GM21528 (cell line): ENCODE results near the gene HOXB1.
"Not testable (repeated sequence)": the region's sequence is repeated elsewhere in the genome, so short reads cannot be mapped to it uniquely, and the experiment has no call there.

ENCODE experiments used
- ATAC-seq: cut with Tn5 transposase; IDR thresholded peaks from one replicate; pipeline ENCODE4 v1.9.1; 2021; ENCODE audit warnings: mild to moderate bottlenecking, moderate library complexity; ENCODE audit not compliant: unreplicated experiment, low FRiP score

HOXB1 gene

DNA sequence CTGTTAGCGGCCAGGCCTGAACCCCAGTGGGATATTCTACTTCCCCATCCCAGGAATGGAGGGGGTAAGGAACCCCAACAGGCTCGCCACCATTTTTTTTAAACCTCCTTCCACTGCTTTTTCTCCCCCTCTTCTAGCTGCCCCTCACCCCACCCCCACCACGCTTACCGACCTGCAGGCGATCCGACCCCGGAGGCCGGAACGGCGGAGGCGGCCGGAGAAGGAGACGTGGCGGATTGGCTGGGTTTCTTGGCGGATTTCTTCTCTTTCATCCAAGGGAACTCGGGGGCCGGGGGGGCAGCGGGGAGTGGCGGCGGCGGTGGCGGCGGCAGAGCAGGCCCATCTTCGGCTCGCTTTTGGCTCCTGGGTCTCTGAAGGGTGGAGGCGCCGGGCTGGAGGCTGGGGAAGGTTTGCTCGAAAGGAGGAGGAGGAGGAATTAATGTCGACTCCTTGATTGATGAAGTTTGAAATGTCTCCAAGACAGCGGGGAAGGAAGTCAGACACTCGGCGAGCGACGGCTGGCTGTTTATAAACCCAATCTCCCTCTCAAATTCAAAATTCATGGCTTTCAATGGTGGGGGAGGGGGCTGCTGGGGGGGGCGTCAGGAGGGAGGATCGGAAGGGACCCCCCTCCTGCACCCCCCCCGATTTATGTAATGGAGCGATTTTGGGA, 13.7 kb upstream of the HOXB1 start:
- ATAC-seq, result no peak

DNA sequence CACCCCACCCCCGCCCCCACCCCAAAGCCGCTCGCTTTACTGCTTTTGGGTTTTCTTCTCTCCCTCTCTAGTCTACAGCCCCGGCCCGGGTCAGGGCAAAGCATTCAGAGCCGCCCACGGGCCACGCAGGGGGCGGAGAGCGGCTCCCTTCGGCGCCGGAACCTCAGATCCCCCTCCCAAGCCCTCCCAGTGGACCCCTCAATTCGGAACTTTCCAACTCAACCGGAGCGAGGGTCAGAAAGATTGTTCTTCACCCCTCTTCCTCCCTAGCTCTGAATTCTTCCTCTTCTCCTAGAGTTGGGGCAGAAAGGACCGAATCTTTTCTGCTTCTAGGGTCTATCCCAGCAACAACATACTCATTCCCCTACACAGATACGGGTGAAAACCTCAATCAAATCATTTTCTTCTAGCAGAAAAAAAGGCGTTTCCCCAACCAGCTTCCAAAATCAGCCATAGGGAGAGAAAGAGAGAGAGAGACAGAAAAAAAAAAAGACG, 13.1 kb upstream of the HOXB1 start:
- ATAC-seq, result no peak

DNA sequence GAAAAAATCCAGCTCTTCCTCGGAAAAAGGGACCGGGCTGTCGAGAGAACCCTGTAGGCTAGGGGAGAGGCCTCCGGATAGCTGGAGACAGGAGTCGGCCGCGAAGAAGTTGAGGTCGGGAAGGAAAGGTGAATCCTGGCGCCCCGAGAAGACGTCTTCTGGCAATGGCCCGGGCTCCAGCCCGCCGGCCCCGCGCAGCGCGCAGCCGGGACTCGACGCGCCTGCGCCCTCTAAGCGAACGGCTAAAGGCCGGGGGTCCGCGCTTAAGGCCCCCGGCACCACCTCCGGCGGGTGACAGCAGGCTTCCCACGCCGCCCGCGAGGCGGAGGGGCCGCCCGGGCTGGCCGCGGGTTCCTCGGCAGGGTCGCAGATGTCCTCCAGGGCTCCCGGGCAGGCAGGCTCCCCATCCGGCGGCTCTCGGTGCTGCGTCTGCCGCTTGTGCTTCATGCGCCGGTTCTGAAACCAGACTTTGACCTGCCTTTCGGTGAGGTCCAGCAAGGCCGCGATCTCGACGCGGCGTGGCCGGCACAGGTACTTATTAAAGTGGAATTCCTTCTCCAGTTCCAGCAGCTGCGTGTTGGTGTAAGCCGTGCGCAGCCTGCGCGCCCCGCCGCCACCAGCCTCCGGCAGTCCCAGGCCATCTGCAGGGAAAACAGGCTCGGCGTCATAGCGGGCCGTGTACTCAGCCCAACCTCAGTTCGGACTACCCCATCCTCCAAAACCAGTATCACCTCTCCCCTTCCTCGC, 12.5 kb upstream of the HOXB1 start:
- ATAC-seq, result peak; percentile 61

DNA sequence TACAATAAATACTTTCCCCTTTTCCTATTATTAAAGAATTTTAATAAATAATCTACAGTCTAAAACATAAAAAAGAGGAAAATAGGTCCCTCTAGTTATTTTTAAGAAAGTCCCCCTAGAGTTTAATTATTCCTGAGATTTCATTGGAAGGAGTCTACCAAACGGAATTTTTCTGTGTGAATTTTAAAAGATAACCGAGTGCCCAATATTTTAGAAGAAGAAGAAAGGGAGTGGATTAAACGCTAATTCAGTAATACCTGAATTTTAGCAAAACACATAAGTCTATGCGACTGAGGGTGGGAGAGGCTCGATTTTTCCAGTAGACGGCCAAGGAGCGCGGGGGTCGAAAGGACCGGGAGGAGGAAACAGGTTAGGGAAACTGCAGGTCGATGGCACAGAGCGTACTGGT, 11.9 kb upstream of the HOXB1 start:
- no peak for ATAC-seq

DNA sequence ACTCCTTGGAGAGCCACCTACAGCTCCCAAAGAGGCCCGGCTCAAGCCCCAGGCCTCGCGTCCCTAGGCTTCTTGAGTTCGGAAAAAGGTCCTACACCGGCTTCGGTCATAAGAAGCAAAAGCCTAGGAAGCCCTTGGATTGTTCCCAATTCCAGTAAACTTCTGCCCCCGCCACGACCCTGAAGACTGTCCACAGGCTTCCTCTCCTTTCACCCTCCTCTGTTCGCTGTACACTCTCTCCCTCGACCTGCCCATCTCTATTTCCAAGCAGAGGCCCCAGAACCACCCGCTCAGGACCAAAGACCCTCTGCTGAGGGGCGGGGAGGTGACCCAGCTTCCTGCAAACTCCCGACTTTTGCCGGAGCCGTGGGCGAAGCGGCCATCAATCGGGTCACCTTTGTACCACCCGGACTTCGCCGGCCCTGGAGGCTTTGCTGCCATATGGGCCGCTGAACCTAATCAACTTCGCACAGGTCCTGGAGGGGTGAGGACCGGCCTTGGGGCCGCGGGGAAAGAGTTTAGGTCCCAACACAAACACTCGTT, 11.4 kb upstream of the HOXB1 start:
- no peak for ATAC-seq

DNA sequence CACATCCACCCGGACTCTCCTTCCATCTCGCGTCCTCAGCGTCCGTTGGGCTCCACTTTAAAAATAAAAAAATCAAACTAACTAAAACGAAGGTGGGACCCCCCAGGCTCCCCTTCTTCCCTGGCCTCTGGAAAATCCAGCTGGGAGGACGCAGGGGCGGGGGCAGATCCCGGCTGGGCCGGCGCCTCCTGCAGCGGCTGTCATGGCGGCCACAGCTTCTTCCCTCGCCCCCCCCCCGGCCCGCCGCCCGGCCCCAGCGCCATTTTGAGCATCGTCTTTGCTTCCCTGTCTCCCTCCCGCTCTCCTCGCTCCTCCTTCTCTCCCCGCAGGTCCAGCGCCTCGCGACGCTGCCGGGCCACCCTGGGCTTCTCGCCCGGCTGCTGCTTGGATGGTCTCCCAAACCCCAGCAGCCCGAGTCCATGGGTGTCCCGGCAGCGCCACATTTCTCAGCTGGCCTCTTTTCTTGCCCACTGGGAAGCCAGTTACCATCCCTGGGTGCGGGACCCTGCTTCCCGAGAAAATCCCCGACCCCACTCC, 10.8 kb upstream of the HOXB1 start:
- no peak for ATAC-seq

DNA sequence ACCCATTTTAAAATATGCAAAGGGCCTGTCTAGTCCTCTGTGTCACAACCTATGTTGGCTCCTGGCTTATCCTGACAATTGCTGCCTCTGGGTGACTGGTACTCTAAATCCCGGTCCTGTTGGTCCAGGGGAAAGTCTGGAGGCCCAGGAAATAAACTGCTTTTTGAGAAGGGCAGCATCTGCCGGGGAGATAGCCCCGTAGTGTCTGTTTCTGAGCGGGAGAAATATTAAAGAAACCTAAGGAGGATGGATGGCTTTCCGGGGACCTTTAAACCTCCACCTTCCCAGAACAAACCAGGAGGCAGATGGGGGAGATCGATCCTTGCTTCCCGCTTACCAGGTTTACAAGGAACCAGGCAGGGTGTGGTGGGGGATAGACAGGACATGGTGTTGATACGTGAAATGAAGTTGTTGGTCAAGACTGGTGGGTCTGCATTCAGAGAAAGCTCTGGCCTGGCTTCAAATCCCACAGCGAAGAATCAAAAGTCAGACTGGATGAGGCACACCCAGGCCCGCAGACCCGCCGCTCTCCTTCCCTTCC, 10.3 kb upstream of the HOXB1 start:
- ATAC-seq, result no peak

DNA sequence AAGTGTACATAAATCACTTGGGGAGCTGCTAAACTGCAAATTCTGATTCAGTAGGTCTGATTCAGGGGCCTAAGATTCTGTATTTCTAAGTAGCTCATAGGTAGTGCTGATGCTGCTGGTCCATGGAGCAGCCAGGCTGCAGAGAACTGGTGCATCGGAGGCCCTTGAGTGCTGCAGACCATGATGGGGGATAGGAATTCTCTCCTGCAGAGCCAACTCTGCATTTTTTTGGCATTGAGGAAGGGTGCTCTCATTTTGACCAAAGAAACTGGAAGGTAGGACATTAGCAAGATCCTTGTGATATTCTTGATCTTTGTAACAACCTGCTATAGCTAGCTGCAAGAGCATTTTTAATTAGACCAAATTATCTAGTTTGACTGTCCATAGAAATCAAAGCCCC, 9.4 kb upstream of the HOXB1 start:
- no peak for ATAC-seq

DNA sequence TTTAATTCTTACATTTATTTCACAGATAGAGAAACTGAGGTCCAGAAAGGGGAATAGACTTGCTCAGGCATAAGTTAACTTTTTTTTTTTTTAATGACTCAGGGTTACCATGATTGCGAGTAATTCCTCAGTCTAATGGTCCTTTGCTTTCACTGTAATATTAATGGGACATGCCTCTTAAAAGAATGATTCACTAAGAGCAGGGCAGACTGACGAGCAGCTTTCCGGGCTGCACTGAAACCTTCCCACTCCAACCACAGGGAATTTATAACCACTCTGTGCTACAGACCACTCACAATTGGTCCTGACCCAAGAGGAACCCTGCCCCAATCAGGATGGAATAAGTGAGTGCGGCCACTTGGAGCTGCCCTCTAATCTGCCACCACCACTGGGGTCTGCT, 8.4 kb upstream of the HOXB1 start:
- no peak for ATAC-seq

DNA sequence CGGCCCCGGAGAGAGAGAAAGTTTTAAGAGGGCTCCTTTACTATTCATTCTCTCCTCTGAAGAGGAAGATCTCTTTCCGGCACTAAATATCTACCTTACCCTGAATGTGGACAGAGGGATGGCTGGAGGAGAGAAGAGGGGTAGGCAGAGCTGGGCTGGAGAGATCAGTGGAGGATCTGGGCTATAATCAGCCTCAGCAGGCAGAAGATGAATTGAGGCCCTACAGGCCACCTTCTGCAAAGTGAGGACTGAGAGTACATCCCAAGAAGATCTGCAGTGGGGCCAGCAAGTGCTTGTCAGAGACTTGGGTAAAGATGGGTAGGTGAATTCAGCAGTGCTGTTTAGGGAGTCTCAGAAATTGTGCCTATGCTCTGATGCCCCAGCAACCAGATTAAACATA, 6.5 kb upstream of the HOXB1 start:
- no peak for ATAC-seq

DNA sequence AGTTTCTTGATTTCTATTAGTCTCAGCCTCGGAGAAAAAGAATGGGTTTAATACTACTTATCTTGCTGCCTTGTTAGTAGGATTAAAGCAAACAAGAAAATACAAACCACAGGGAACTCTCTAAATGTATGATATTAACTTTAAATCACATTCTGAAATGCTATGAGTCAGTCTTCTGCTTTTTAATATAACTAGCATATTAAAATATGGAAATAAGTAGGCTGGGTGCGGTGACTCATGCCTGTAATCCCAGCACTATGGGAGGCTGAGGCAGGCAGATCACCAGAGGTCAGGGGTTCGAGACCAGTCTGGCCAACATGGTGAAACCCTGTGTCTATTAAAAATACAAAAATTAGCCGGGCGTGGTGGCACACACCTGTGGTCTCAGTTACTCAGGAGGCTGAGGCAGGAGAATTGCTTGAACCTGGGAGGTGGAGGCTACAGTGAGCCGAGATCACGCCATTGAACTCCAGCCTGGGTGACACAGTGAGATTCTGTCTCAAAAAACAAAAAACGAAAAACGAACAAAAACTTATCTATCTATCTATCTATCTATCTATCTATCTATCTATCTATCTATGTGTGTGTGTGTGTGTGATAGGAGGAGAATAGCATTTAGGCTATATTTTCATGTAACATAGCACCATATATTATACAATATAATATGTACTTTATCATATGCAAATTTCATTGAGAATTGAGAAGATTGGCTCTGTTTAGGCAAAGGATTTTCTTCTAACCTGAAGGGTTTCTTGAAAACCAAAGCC, 5.2 kb upstream of the HOXB1 start:
- not testable (repeated sequence) for ATAC-seq

DNA sequence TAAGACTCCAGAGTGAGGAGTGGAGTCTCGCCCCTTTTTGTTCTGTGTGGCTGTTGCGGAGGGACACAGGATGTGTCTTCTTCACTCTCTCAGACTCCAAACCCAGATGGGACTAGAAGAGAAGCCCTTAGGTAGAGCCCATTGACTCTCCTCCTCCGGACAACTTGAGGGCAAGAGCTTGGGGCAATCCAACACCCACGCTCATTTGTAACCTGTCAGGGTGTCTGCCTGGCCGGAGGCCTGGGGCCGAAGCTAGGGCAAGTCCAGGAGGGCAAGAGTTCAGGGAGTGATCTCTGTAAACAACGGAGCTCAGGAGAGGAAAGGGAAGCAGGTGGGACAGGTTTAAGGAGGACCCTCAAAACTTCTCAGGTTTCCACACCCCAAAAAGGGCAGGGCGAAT, 1.4 kb upstream of the HOXB1 start:
- no peak for ATAC-seq

DNA sequence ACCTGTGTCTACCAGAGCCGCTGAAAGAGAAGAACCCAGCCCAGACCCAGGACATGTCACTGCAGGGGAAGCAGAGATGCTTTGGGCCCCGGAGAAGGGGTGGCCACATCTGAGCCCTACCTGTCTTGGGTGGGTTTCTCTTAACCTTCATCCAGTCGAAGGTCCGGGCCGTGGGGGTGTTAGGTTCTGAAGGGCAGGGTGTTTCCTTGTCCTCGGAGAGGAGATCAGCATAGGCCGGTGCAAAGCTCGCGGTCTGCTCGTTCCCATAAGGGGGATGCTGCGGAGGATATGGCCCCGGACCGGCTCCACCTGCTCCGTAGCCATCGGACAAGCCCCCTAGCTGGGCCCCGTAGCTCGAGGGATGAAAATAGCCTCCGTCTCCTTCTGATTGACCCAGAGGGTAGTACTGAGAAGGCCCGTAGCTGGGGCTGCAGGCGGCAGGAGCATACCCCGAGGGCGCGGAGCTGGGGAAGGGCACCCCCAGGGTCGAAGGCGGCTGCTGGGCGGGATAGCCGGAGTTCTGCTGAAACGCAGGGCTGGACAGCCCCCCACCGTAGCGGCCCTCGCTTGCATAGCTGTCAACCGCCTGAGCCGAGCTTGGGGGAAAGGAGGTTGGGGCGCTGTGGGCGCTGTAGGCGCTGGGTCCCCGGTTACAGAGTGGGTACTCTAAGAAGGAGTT, 464 bp downstream of the HOXB1 start:
- ATAC-seq, result no peak

DNA sequence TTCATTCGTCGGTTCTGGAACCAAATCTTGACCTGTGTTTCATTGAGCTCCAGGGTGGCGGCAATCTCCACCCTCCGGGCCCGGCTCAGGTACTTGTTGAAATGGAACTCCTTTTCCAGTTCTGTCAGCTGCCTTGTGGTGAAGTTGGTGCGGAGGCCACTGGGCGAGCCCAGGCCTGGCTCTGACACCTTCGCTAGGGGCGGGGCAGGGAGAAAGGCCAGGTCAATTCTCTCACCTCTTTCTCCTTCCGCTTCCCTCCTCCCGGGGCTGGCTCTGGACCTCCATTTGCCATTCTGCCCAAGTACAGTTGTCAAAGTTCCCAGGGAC, 1.2 kb downstream of the HOXB1 start:
- no peak for ATAC-seq

DNA sequence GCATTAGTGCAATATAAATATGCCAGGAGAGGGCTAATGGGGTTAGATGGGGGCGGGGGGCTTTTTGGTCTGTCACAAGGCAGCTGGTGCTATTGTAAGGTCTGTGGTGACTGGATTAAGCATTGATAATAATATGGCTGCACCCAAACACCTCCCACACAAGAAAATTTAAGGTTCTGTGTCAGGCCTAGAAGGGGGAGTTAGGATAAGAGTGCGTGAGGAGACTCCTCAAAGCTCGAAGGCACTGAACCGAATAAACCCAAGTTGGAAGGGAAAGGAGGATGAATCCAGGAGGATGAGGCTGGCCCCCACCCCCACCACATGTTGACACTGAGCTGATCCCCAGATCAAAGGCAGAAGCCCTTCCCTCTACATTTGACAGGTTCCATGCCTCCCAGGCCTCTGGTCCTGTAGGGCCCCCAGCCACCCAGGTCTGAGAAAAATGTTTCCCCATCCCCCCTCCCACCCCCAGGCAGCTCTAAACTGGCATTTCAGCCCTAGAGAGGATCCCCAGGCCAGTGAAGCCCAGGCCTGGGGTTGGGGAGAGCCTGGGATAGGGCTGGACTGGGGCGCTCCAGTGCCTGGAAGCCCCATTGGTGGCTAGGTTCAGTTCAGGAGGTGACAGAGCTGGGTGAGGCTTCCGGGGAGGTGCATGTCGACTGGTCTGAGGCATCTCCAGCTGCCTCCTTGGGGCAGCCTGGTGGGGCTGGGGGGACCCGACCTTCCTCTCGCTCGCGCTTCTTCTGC, 1.7 kb downstream of the HOXB1 start:
- ATAC-seq, result no peak

DNA sequence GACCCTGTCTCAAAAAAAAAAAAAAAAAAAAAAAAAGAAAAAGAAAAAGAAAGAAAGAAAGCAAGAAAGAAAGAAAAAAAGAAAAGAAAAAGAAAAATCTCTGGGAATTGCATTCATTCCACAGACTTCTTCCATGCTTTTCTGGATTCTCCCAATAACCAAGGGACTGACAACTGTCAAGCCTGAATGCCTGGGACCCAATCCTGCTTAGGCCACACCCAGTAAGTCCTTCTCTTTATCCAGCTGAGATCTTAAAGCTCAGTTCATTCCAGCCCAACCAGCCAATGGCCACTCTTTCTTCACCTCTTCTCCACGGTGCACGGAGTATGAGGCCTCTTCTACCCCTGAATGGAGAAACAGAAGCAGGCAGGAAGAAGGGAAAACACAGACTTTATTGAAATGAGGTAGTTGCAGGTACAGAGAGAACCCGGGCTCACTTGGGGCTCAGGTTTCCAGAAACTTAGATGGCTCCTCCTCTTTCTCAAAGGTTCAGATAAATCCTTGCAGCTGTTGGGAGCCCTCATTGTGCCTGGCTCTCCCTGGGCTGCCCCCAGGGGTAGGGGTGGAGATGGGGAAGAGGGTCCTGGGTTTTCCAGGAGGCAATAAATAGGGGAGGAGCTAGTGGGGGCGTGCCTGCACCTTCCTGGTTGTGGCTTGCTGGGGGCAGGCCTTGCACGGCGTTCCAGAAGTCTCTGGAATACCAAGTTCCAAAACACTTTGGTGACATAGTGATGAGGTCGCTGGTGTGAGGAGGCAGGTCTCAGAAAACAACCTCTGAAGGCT, 2.5 kb downstream of the HOXB1 start:
- ATAC-seq, result no peak

DNA sequence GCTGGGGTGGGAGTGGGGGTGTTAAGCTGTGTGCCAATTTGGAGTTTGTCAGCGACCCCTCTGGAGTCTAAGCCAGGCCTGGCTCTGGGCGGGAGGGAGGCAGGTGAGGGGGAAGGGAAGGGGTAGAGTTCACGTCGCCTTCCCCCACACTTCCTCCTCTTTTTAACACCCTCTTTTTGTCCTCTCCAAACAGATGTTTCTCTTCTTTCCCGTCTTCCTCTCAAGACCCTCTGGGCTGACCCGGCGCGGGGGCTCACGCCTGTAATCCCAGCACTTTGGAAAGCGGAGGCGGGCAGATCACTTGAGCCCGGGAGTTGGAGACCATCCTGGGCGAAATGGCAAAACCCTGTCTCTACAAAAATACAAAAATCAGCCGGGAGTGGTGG, 3.3 kb downstream of the HOXB1 start:
- ATAC-seq, result no peak

DNA sequence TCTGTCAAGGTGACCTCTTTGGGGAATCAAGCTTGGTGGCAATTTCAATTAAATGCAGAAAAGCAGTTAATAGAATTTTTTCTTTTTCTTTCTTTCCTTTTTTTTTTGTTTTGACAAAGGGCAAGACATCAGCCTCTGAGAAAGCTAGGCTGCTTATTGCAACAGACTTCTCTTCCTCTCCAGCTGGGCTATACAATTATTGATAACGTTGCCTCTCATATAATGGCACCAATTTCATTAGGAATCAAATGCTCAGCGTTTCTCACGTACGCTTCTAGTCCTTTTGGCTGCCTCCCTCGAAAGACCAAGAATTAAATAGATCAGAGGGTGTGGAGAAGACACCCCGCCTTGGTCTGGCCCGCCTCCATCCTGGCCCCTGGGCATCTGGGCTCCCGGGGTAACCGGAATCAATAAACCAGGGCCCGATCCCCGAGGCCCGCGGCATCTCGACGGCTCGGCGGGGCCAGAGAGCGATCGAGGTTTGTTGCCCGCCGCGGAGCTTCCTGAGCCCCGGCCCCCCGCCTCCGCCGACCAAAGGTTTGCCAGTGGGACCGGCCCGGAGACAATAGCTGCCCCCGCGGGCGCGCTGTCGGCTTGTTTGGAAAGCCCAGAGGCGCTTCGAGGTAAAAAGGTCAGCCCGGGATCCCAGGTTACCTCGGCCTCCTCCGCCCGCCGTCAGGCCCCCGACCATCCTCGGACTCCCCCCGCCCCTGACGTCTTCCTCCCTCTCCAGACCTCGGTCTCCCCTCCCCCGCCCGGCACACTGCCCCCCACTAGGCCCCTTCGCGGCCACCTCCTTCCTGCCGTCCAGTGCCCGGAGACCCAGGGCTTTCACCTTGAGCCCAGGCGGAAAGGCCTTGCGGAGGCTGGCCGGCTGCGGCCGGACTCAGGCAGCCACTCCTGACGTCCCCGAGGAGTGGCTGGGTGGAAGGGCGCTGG, 3.9 kb downstream of the HOXB1 start:
- ATAC-seq, result no peak
